Stimulated activated CD8-positive, alpha-beta memory T cell treated with anti-CD3 and anti-CD28 coated beads, Interleukin-4, amount 100 ng/mL, for 48 hours (primary cell): ENCODE measurements around the gene HOXB13.

Experiments
- DNase-seq: peaks from one replicate; pipeline ENCODE4 v3.0.0-alpha.2; 2020

The HOXB13 gene

GRCh38 chr17:48748718-48749566 is 20.4 kb upstream of the HOXB13 start:
- no peak for DNase-seq

GRCh38 chr17:48747445-48748363 is 19.2 kb upstream of the HOXB13 start:
- DNase-seq: no peak

DNA sequence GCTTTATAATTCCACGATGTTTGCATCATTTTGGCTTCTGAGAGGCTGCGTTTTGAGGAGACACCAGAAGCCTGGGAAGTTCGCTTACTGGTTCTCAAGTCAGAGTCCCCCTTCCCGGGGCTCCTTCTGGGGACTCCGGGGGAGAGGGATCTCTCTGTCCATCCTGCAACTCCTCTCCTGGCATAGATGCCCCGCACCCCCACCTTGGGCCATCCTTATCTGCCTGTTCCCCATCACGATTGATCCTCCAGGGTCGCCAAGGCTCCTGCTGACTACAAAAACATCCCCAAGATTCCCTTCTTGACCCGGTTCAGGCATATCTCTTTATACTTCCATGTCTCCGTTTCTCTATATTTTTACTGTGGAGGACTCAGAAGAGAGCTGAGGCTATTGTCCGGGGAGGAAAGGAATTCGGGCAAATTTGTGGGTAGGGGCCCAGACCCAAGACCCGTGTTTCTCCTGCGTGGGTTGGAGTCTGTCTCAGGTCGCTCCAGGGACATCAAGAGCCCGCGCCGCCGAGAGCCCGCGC is 18.4 kb upstream of the HOXB13 start:
- no peak for DNase-seq

GRCh38 chr17:48745381-48746275 is 17.1 kb upstream of the HOXB13 start:
- DNase-seq: no peak

- DNase-seq: no peak
These were observed 12.0 kb upstream of the HOXB13 start for GRCh38 chr17:48740537-48740936.

DNA sequence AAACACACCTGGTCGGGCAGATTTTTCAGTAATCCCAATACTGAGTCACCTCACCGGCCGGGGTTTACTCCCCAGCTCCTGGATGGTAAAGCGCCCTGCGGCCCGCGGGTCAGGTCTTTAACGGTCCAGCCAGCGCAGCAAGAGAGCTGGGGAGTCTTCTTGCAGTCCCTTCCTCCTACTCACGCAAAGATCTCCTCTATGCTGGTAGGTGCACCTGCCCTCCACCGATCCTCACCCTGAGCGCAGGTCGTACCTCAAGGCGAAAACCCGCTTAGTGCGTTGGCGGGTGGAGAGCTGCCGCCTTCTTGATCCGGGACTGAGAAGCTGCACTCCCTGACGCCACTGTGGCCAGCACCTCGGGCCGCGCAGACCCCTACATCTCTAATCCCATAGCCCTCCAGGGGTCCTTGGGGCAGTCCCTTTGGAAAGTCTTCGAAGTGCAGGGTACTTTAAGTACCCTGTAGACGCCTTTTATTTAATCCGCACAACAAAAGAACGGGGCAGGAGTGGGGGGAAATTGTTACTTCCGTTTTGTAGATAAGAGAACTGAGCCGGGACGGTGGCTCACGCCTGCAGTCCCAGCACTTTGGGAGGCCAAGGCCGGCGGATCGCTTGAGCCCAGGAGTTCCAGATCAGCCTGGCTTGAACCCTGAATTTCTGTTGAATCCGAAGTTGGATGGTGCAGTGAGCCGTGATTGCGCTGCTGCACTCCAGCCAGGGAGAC is 10.4 kb upstream of the HOXB13 start:
- no peak for DNase-seq

- DNase-seq: no peak
These were observed 9.9 kb upstream of the HOXB13 start for GRCh38 chr17:48738424-48738802.

DNA sequence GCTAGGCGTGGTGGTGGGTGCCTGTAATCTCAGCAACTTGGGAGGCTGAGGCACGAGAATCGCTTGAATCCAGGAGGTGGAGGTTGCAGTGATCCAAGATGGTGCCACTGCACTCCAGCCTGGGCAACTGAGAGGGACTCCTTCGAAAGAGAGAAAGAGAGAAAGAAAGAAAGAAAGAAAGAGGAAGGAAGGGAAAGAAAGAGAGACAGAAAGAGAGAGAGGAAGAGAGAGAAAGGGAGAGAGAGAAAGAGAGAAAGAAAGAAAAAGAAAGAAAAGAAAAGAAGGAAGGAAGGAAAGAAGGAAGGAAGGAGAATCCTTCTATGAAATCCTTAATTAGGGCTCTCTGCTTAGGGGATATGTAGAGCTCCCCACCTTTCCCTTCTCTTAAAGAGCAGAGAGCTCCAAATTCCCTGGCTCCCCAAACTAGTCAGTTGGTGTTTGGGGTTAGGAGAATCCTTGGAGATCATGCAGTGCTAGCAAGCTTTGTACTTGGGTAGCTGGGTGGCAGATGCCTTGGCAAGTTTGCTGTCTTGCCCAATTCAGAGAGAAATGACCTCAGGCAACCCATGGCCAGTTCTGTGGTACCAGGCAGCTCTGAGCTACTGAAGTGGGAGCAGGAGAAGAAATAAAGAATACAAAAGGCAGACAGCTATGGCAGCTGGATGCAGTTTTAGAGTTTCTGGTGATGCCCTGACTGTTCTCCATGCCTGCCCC is 8.9 kb upstream of the HOXB13 start:
- DNase-seq: no peak

GRCh38 chr17:48735062-48735351 is 6.5 kb upstream of the HOXB13 start:
- no peak for DNase-seq

- DNase-seq: no peak
These were observed 5.9 kb upstream of the HOXB13 start for GRCh38 chr17:48734333-48735061.

DNA sequence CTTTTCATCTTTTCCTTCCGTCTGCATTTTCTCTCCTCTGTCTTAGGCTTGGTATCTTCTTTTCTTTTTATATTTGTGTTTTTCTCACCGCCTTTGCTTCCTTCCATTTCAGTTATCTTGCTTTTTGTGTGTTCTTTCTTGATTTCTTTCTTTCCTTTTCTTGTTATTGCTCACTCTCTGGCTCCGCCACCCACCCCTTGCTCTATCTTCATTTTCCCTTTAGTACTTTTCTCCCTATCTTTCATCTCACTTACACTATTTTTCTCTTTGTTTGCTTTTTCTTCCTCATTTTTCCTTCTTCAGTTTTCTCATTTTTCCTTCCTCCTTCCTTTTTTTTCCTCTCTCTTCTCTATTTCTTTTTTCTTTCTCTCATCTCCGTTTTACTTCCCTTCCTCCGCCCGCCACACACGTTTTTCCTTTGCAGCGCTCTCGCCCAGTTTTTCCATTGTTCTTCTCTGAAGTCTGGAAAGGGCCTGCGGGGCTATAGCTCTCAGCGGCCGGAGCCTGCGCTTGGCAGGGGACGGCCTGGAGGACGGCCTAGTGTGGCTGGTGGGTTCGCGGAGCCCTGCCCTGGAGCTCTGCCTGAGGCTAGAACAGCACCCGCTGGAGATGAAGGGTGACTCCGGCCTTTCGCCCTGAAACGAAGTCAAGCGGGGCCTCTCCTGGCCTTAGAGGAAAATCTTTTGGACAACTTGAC is 5.2 kb upstream of the HOXB13 start:
- DNase-seq: no peak

- DNase-seq: no peak
These were observed 4.4 kb upstream of the HOXB13 start for GRCh38 chr17:48732688-48733629.

DNA sequence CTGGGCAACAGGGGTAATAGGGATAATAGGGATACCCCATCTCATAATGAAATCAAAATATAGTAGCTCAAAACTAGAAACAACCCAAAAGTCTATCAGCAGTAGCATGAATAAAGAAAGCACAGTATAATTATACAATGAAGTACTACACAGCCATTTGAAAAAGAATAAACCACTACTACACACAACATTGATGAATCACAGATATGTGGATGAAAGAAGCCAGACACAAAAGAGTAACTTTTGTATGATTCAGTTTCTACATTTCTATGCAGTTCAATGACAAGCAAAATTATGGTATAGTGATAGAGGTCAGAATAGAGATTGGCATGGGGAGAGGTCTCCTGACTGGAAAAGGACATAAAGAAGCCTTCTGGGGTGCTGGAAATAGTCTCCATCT is 2.8 kb upstream of the HOXB13 start:
- no peak for DNase-seq

DNA sequence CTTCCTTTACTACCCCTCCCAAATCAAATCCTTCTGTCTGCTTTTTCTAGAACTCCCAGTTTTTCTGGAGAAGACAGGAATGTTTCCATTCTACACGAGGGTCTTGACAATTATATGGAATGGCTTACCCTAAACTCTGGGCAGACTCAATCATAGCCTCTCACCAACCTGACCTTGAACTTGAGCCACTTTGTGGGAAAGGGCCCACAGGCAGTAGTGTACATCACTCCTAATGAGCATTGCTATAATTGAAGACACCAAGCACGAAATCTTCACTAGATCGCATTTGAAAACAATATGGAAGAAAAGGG is 1.6 kb upstream of the HOXB13 start:
- no peak for DNase-seq

DNA sequence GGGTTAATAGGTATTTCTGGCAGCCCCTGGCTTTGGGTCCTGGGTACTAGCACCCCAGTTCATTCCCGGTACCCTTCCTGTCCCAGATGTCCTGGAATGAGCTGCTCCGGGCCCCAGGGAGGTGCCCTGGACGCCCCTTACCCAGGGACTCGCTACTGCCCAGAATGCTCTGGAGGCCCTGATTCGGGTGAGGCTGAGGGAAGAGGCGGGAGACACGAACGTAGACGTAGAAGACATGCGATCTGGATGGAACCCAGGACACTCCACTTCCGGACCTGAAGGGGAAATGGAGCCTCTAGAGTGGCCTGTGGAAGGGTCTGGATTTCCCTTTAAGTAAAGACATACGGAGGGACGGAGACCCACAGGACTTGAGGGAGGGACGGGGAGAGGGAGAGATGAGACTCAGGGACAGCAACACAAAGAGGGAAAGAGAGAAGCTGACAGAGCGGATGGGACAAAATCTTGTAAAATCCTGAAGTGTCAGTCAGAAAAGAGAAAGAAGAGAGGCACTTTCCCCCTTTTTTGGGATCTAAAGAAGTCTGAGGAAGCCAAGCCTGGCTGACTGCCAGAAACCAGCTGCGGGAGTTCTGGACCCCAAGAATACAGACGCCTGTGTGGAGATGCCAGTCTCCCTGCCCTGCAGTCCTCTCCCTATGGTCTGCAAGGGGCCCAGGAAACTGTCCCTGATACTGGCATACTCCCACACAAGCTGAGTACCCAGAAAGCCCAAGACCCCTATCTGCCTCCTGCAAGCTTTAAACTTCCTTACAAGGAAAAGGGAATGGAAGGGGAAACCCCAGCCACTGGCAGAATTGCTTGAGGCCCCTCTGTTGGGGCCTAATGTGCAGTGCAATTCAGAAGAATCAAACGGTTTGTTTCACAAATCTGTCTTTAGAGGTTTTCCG is 1.0 kb upstream of the HOXB13 start:
- DNase-seq: no peak

DNA sequence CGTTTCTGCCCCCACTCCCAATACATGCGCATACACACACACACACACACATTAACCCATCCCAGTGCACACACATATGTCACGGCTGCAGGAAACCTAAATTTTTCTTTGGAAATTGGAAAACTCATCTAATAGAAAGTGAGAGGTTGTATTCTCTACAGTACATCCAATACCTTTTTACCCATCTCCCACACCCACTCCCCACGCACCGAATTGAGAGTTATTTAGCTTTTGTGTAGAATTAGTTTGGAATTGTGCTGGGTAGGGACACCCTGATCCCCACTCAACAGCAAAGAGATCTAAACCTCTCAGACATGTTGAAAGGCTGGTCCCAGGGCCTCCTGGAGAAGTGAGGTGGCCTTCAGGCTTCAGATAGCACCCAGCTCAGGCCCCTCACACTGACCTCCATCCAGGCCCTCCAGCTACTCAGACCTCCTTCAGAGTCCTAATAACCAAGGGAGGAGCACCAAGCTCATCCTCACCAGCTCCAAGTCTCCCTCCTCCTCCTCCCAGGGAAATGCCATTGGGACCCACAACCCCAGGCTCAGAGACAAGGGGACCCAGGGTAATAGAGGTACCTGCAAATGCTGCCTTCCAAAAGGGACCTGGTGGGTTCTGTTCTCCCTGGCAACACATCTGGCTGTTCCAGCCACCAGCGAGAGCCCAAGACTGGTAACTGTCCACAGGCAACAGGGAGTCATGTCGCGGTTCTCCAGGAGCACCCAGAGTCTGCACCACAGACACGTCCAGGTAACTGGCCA is 955 bp downstream of the HOXB13 start:
- DNase-seq: no peak

DNA sequence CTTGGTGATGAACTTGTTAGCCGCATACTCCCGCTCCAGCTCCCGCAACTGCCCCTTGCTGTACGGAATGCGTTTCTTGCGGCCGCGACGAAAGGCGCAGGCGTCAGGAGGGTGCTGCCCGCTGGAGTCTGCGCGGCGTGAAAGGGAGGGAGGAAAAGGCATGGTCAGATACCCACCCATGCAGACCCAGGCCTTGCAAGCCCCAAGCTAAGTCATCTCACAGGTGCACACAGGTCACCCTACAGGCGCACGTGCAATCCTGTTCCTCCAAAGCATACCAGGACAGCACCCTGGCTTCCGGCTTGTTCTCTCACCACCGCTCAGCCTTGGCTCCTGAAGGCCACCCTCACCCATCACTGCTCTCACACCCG is 1.6 kb downstream of the HOXB13 start:
- no peak for DNase-seq
